Smooth muscle cell (in vitro differentiated cells): ENCODE results near the gene EMC6. TPM values are rescaled to one million over a fixed set of nuclear protein-coding genes. Genes with fewer than 3 reads are reported as not detected.
"Not testable (repeated sequence)": the region's sequence is repeated elsewhere in the genome, so short reads cannot be mapped to it uniquely, and the experiment has no call there.

Source experiments
- DNase-seq: peaks from one replicate; lab custom pipeline; 2025; ENCODE audit not compliant: unreplicated experiment; lab: John Stamatoyannopoulos, UW
- H2AFZ ChIP-seq: fragments of 200-600 bp; sonication (generic); 2 replicates; pipeline ENCODE4 v1.6.0; 2016; ENCODE audit warnings: antibody characterized with exemption, low read depth, mild to moderate bottlenecking
- H3F3A ChIP-seq: fragments of 200-600 bp; sonication (generic); 2 replicates; pipeline ENCODE4 v1.6.0; 2017; ENCODE audit warnings: antibody characterized with exemption, low read depth
- H3K27ac ChIP-seq: fragments of 200-600 bp; sonication (generic); 2 replicates; pipeline ENCODE4 v1.5.1; 2016; ENCODE audit warnings: low read depth, mild to moderate bottlenecking
- H3K27me3 ChIP-seq: fragments of 200-600 bp; sonication (generic); 2 replicates; pipeline ENCODE4 v1.6.1; 2016; ENCODE audit warnings: low read depth, mild to moderate bottlenecking
- H3K36me3 ChIP-seq: fragments of 200-600 bp; sonication (generic); 2 replicates; pipeline ENCODE4 v1.5.1; 2016; ENCODE audit warnings: low read depth
- H3K4me1 ChIP-seq: fragments of 200-600 bp; sonication (generic); 2 replicates; pipeline ENCODE4 v1.5.1; 2016; ENCODE audit warnings: low read depth
- H3K4me2 ChIP-seq: fragments of 200-600 bp; sonication (generic); 2 replicates; pipeline ENCODE4 v1.6.0; 2016; ENCODE audit warnings: mild to moderate bottlenecking
- H3K4me3 ChIP-seq: fragments of 200-600 bp; sonication (generic); 2 replicates; pipeline ENCODE4 v1.5.1; 2016; ENCODE audit warnings: mild to moderate bottlenecking
- H3K79me2 ChIP-seq: fragments of 200-600 bp; sonication (generic); 2 replicates; pipeline ENCODE4 v1.6.0; 2016; ENCODE audit warnings: low read depth, mild to moderate bottlenecking
- H3K9ac ChIP-seq: fragments of 200-600 bp; sonication (generic); 2 replicates; pipeline ENCODE4 v1.6.0; 2016; ENCODE audit warnings: low read depth
- H3K9me3 ChIP-seq: fragments of 200-600 bp; sonication (generic); replicated peaks from 2 replicates; pipeline ENCODE4 v1.5.1; 2016; ENCODE audit warnings: low read depth
- H4K20me1 ChIP-seq: fragments of 200-600 bp; sonication (generic); 2 replicates; pipeline ENCODE4 v1.6.0; 2016; ENCODE audit warnings: low read depth
- CTCF ChIP-seq: fragments of 200-600 bp; sonication (generic); IDR thresholded peaks from 2 replicates; pipeline ENCODE4 v1.5.1; 2017; ENCODE audit warnings: borderline replicate concordance, mild to moderate bottlenecking, antibody characterized with exemption; ENCODE audit not compliant: insufficient read depth, poor library complexity, severe bottlenecking
- WGBS: methylation state at CpG from one replicate; pipeline ENCODE4 v1.1.7; 2016; ENCODE audit warnings: low lambda C conversion rate; 5-methylcytosine and 5-hydroxymethylcytosine counted together
- polyA plus RNA-seq: library from polyadenylated mRNA; unstranded; fragments of >200 nt; fragmentation: Nextera tagmentation; extraction: Ambion mirVana; gene quantifications from 2 replicates; pipeline ENCODE4 v1.2.1, GENCODE V29; 2016
- total RNA-seq: library from RNA; depleted of rRNA; stranded (reverse); fragments of >200 nt; gene quantifications from 2 replicates; pipeline ENCODE4 v1.2.3, GENCODE V29; 2014

The EMC6 gene
- total and polyA plus RNA-seq, 2 experiments from 2014 or later, result 59.7 to 123 TPM

DNA sequence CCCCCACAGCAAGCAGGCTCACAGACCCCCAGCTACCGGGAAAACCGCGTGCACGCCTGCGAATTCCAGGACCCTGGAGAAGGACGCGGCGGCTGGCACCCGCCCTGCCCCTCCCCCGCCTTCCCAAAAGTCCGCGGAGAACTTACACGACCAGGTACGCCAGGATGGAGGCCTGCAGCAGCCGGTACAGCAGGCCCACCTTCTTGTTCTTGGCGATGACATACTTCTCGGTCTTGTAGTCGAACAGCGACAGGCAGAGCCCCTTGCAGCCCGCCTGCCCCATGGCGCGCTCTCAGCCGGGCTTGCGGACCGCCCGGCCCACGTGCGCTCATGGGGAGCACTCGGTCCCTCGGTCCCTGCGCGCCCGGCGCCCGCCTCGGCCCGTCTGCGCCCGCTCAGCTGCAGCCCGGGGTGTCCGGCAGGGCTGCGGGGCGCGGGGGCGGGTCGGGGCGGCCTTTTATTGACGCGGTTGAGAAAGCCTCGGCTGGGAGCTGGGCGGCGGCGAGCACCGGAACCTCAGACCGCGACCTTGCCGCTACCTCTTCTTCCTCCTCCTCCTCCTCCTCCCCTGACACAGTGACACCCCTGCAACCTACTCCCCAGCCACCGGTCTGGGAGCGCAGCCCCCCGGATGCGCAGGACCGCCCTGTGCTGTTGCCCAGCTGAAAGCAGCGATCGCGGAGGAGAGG, 27.3 kb downstream of the EMC6 start, which contains the start of gene P2RX5:
Gene P2RX5, minus strand, starts transcription at position 433 of the 689 bp plus-strand sequence. Its CDS starts 150 bp downstream, at position 283.
- Histone ChIP-seq H3K27me3 (peaks cover 58% of the 10 kb centered on the region), H4K20me1 (no peaks in the 10 kb centered on the region), H2AFZ (no peak within 1 kb of the TSS), H3K4me1 (no peaks in the 10 kb centered on the region), H3K27ac (no peak within 1 kb of the TSS), H3K4me3 (peak within 1 kb of the TSS; percentile 56), H3K36me3 (no peaks in the 10 kb centered on the region), H3K79me2 (no peaks in the 10 kb centered on the region), H3K9me3 (no peaks in the 10 kb centered on the region), H3K4me2 (peak within 1 kb of the TSS; percentile 97), H3F3A (no peaks in the 10 kb centered on the region), H3K9ac (no peak within 1 kb of the TSS)
- DNase-seq, result no peak
- no peak for TF ChIP-seq CTCF
- WGBS, result 3% methylated on average over 59 of the region's 65 CpGs

GRCh38 chr17:3697103-3697476, 28.5 kb downstream of the EMC6 start:
- Histone ChIP-seq H3K9ac (no peak overlapping the region), H3K36me3 (no peaks in the 10 kb centered on the region), H3K4me2 (no peak overlapping the region), H3F3A (no peaks in the 10 kb centered on the region), H2AFZ (no peak overlapping the region), H3K4me1 (no peaks in the 10 kb centered on the region), H3K4me3 (no peak overlapping the region), H3K79me2 (no peaks in the 10 kb centered on the region), H4K20me1 (no peaks in the 10 kb centered on the region), H3K9me3 (no peaks in the 10 kb centered on the region), H3K27me3 (peaks cover 58% of the 10 kb centered on the region), H3K27ac (no peak overlapping the region)
- TF ChIP-seq CTCF, result no peak
- WGBS, result 62% methylated on average over 12 of the region's 12 CpGs
- DNase-seq, result no peak

- 92% methylated on average over 4 of the region's 4 CpGs for WGBS
- no peak overlapping the region for H2AFZ ChIP-seq
- H3K9ac ChIP-seq, result no peak overlapping the region
- peaks cover 54% of the 10 kb centered on the region for H3K27me3 ChIP-seq
- no peaks in the 10 kb centered on the region for H3K36me3 ChIP-seq
- TF ChIP-seq CTCF, result no peak
- H3K27ac ChIP-seq, result no peak overlapping the region
- H3K4me2 ChIP-seq, result no peak overlapping the region
- no peak overlapping the region for H3K4me3 ChIP-seq
- no peak for DNase-seq
- no peaks in the 10 kb centered on the region for H4K20me1 ChIP-seq
- H3F3A ChIP-seq, result no peaks in the 10 kb centered on the region
- no peaks in the 10 kb centered on the region for H3K79me2 ChIP-seq
- H3K4me1 ChIP-seq, result no peaks in the 10 kb centered on the region
- no peaks in the 10 kb centered on the region for H3K9me3 ChIP-seq
Observed at GRCh38 chr17:3698139-3698538, 29.5 kb downstream of the EMC6 start.

DNA sequence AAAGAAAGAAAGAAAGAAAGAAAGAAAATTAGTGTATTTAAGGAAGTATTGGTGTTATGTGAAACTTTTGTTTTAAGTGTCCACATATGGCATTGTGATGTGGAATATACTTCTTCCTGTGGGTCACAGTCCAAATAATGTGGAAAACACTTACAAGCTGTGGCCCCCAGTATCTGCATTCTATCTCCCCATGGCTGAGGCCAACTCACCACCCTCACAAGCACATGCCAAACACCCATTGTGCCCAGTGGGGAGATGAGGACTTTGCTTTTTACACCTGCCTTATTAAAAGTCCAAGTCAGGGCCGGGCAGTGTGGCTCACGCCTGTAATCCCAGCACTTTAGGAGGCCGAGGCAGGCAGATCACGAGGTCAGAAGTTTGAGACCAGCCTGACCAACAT, 31.3 kb downstream of the EMC6 start:
- no peaks in the 10 kb centered on the region for H4K20me1 ChIP-seq
- 94% methylated on average over 4 of the region's 4 CpGs for WGBS
- no peaks in the 10 kb centered on the region for H3K79me2 ChIP-seq
- H3K9me3 ChIP-seq, result no peaks in the 10 kb centered on the region
- no peak for TF ChIP-seq CTCF
- no peak overlapping the region for H3K27ac ChIP-seq
- no peak for DNase-seq
- no peak overlapping the region for H2AFZ ChIP-seq
- no peak overlapping the region for H3K4me2 ChIP-seq
- H3K27me3 ChIP-seq, result peaks cover 36% of the 10 kb centered on the region
- H3K36me3 ChIP-seq, result no peaks in the 10 kb centered on the region
- H3K4me3 ChIP-seq, result no peak overlapping the region
- H3K9ac ChIP-seq, result no peak overlapping the region
- no peaks in the 10 kb centered on the region for H3F3A ChIP-seq
- H3K4me1 ChIP-seq, result no peaks in the 10 kb centered on the region

GRCh38 chr17:3702041-3702539, 33.5 kb downstream of the EMC6 start:
- H3K4me3 ChIP-seq, H4K20me1 ChIP-seq, H3K9me3 ChIP-seq, H3K4me2 ChIP-seq, H3F3A ChIP-seq, H2AFZ ChIP-seq, H3K4me1 ChIP-seq, H3K79me2 ChIP-seq, H3K27ac ChIP-seq, DNase-seq, H3K9ac ChIP-seq, H3K36me3 ChIP-seq: not testable (repeated sequence)
- H3K27me3 ChIP-seq, result peaks cover 14% of the 10 kb centered on the region
- 90% methylated on average over 7 of the region's 7 CpGs for WGBS
